HG03196 (cell line): Measurements from ENCODE around the gene SGCE.

Experiments
- ATAC-seq: cut with Tn5 transposase; IDR thresholded peaks from one replicate; pipeline ENCODE4 v1.9.1; 2021; ENCODE audit not compliant: unreplicated experiment

Gene SGCE

GRCh38 chr7:94575646-94576045 is 80.3 kb downstream of the SGCE start:
- ATAC-seq, result no peak

GRCh38 chr7:94571816-94572215 is 84.1 kb downstream of the SGCE start:
- no peak for ATAC-seq

- no peak for ATAC-seq
These were observed 88.5 kb downstream of the SGCE start for GRCh38 chr7:94567396-94567795.

GRCh38 chr7:94565247-94565894 is 90.6 kb downstream of the SGCE start:
- ATAC-seq, result no peak

GRCh38 chr7:94562525-94562924 is 93.4 kb downstream of the SGCE start:
- no peak for ATAC-seq

GRCh38 chr7:94561841-94562514 is 94.0 kb downstream of the SGCE start:
- no peak for ATAC-seq

- ATAC-seq, result no peak
These were observed 96.0 kb downstream of the SGCE start for GRCh38 chr7:94559972-94560371.

GRCh38 chr7:94557215-94557614 is 98.7 kb downstream of the SGCE start:
- no peak for ATAC-seq

GRCh38 chr7:94556028-94556427 is 99.9 kb downstream of the SGCE start:
- peak; percentile 60 for ATAC-seq

- no peak for ATAC-seq
These were observed 108.8 kb downstream of the SGCE start for GRCh38 chr7:94547126-94547525.

- ATAC-seq, result no peak
These were observed 115.5 kb downstream of the SGCE start for GRCh38 chr7:94540428-94540827.
